GM20000 (cell line): ENCODE data around the gene ANKS1B.

Experiments
- DNase-seq: peaks from one replicate; pipeline ENCODE4 v3.0.0; 2012; ENCODE audit warnings: low spot score
- CTCF ChIP-seq: IDR thresholded peaks from 2 replicates; pipeline ENCODE4 v1.5.1; 2012; ENCODE audit warnings: mild to moderate bottlenecking, control low read depth; ENCODE audit errors: extremely low read depth, missing control alignments

ANKS1B gene

GRCh38 chr12:99154216-99154982 is 830.3 kb downstream of the ANKS1B start:
- DNase-seq, result no peak
- no peak for TF ChIP-seq CTCF

DNA sequence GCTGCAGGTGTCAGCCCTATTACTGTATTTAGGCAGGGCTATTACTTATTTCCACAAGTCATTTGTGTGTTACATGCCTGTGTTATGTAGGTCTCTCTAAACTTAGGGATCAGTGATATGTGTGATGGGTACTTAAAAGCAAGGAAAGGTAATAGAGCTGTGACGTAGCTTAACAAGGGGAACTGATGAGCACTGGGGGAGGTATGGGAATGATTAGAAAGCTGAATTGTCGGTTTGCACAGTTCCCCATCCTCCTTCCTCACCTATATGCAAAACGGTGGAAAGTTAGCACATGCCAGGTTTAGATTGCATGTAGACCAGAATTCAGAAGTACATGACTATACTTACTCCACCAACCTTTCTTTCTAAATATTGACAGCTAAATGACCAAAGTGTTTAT is 831.4 kb downstream of the ANKS1B start:
- no peak for TF ChIP-seq CTCF
- DNase-seq, result no peak

- no peak for DNase-seq
- TF ChIP-seq CTCF, result no peak
Observed at GRCh38 chr12:99152337-99152736, 832.4 kb downstream of the ANKS1B start.

GRCh38 chr12:99151744-99152143 is 833.0 kb downstream of the ANKS1B start:
- no peak for TF ChIP-seq CTCF
- no peak for DNase-seq

DNA sequence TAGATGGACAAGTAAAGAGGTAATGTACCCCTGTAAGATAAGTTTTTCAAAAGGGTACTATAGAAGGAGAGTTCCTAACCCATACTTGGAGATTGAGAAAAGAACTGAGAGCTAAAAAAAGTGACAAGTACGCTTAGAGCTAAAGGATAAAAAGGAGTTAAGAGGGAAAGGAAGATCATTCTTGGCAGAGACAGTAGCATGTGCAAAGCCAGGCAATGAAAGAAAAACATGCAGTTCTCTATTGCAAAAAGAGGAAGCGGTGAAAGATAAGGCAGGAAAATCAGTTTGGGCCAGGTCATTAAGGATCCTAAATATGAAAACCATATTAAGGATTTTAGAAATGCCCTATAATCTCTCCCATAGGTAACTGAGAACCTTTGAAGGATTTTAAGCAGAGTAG is 837.6 kb downstream of the ANKS1B start:
- DNase-seq, result no peak
- no peak for TF ChIP-seq CTCF

DNA sequence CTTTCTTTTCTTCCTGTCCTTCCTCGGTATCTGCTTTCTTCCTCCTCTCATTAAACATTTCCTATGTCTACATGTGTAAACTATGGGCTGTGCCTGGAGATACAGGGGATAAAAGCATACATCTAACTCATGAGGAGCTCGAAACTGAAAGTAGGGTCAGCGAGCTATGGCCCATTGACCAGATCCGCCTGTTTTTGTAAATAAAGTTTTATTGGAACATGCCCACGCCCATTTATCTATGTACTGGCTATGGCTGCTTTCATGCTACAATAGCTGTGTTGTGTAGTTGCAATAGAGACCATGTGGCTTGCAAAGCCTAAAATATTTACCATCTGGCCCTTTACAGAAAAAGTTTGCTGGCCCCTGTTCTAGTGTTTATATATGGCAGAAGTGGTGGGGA is 838.0 kb downstream of the ANKS1B start:
- TF ChIP-seq CTCF, result no peak
- DNase-seq, result no peak

DNA sequence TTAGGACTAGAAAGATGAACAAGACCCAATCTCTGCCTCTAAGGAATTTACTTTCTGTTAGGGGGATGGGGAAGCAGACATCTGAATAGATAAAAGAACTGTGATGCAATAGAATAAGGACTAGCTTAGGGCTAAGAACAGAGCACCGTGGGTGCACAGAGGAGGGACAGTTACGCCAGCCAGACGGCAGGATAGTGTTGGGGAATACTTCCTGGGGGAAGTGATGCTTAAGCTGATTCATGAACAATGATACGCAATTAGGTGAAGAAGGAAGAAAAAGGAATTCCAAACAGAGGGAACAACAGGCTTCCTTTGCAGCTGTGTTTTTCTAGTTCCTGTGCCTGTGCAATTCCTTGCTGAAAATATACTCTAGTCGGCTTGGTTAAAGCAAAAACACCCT is 838.6 kb downstream of the ANKS1B start:
- TF ChIP-seq CTCF, result no peak
- no peak for DNase-seq
